ENCODE measurements around the gene DNAI7.

The DNAI7 gene

DNA sequence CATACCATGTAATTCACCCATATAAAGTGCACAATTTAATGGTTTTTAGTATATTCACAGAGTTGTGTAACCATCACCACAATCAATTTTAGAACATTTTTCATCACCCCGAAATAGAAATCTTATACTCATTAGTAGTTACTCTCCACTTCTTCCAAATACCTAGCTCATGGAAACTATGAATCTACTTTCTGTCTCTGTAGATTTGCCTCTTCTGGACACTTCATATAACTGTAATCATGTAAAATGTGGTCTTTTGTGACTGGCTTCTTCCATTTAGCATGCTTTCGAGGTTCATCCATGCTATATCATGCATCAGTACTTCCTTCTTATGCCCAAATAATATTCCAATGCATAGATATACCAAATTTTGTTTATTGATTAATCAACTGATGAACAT is 10.8 kb downstream of the DNAI7 start:
- no peak for DNase-seq (ENCODE audit: low read depth)

DNA sequence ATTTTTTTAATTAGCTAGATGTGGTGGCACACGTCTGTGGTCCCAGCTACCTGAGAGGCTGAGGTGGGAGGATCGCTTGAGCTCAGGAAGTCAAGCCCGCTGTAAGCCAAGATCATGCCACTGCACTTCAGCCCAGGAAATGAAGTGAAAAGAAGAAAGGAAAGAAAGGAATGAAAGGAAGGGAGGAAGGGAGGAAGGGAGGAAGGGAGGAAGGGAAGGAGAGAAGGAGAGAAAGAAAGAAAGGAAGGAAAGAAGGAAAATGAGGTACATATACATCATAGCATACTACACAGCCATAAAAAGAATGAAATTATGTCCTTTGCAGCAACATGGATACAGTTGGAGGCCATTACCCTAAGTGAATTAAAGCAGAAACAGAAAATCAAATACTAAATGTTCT is 12.2 kb downstream of the DNAI7 start:
- no peak for DNase-seq (ENCODE audit: low read depth)

DNA sequence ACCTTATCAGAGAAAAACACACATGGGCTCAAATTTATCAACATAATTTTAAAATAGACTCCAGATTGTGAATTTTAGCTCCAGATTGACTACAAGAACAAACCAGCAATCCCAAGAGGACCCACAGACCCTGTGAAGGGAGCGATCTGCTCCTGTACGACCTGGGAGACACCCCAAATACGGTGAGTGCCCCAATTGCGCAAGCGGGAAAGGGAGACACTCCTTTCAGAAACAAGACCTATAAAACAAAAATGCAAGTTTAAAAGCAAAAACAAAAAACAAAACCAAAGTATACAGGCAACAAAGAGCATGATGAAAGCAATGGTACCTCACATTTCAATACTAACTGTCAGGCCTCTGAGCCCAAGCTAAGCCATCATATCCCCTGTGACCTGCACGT is 32.1 kb downstream of the DNAI7 start:
- no peak for DNase-seq (ENCODE audit: low read depth)

DNA sequence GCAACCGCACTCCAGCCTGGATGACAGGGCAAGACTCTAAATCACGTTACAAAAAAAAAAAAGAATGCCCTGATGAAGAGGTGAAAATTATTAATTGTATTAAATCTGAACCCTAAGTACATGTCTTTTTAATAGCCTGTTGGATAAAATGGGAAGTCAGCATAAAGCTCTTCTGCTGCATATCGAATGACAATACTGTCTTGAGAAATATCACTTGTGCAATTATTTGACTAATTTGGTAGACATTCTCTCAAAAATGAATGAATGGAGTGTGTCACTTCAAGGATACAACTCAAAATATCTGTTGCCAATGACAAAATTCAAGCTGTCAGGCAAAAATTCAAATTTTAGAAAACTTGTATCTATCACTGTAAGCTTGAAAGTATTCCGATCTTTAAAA is 38.9 kb downstream of the DNAI7 start:
- no peak for DNase-seq (ENCODE audit: low read depth)

DNA sequence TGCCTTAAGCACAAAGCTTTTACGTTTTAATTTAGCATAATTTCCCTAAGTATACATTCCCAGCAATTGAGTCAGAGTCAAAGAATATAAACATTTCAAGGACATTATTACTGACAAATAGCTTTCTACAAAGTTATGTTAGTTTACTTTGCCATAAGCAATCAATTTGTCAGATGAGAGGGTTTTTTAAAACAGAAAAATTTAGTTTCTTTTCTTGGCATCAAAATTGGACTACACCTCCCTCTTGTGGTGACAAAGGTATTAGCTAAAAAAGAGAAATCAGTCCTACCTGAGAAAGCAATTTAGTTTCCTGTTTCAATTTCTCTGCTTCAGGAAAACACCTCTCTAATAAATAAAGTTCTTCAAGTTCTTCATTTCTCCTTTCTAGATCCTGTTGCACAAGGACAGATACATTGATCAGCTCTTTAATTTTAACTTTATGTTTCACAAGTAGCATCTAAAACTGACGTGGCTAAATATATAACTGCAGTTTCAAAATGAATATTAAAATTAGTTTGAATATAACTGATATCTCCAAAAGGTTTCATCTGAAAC is 39.9 kb downstream of the DNAI7 start:
- no peak for DNase-seq (ENCODE audit: low read depth)

DNA sequence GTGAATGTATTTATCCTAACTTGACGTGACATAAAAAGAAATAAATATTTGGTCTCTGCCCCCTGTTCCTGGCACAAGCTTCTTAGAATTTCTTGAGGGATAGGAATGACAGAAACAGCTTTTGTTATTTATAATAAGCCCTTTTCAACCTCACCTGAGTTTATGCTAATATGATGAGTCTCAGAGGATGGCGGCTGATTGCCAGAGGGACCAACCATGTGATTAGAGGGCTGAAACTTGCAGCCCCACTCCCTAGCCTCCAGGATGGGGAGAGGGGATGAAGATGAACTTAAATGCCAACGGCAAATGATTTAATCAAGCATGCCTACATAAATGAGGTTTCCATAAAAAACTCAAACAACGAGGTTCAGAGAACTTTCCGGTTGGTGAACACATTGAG is 42.9 kb downstream of the DNAI7 start:
- no peak for DNase-seq (ENCODE audit: low read depth)

DNA sequence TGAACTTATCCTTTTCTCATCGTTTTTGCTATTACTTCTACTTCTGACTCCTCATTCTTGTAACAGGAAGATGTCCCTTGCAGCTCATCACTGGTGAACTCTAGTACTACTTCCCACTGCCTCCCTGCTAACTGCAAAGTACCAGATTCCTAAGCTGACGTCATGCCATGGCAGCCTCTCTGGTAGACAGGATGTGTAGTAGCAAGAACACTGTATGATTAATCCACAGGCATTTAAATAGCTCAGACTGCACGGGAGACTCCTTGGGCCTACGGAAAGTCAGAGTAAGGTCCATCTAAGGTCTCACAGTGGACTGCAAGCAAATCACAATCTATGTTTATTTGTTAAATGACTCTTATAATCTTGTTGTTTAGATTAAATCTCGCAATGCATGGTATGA is 43.5 kb downstream of the DNAI7 start:
- no peak for DNase-seq (ENCODE audit: low read depth)

DNA sequence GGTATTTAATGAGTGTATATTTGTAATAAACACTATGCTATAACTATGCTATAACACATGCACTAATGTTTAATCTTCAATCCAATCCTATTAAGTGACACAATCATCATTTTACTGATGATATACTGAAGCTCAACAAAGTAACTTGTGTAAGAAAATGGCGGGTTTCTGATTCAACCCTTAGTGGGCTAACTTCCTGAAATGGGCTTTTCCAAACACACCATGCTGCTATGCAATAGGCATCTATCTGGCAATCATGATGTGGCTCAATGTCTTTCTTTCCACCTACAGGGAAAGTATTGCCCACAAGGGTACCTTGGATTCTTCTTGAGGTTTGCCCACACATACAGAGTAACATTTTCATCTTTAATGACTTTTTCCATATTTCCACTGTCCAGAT is 48.3 kb downstream of the DNAI7 start:
- DNase-seq (ENCODE audit: low read depth) = no peak

DNA sequence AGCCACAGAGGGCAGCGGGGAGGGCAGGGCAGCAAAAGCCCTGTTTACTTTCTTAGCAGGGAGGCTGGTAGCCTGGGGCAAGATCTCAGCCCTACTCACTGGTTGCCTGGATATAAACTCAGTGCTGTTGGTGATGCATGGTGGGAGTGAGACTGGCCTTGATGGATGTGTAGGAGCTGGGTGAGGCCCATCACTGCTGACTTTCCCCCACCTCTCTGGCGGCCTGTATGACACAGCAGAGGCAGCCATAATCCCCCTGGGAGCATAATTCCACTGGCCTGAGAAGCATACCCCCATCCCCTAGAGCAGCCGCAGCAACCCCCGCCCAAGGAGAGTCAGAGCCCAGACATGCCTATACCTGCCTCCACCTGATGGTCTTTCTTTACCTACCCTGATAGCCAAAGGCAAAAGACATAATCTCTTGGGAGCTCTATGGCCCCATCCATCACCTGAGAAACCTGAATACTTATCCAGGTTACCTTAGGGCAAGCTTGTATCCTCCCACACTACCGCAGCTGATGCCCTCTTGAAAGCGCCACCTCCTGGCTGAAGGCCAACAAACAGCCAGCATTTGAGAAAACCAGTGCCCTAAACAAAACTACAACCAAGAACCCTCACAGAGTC is 59.3 kb downstream of the DNAI7 start:
- DNase-seq (ENCODE audit: low read depth) = no peak

DNA sequence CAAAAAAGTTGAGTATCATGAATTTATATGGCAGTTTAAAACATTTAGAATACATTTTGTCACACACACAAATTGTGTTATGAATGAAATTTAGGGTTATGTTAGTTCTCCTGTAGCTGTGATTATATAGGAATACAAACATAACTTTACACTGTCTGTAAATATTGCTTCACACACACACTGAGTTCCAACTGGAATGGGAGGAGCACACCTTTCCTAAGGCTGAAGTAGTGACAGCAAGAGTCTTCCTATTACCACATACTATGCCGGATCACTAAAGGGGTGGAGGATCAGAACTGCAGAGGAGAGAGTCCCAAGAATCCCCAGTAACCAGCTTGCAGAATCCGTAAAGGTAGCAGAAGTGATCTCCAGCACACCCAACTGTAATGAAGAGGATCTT is 63.7 kb downstream of the DNAI7 start:
- no peak for DNase-seq (ENCODE audit: low read depth)

DNA sequence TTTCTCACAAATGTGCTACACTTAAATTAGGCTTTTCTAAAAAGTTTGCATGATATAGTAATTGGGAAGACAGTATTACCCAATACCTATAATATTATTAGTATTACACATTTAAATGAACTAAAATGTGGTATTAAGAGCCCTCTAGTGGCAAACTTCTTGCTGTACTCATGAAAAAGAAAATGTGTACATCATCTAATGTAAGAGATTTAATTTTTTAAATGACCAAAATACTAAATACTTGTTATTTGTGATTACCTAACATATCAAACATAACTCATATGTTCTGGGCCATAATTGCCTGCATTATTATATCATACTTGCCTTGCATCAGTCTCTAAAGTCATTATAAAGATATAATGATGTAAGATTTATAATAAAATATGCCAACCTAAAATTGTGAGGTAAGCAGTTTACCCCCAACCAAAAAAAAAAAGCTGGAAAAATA is 64.2 kb downstream of the DNAI7 start:
- DNase-seq (ENCODE audit: low read depth) = no peak

DNA sequence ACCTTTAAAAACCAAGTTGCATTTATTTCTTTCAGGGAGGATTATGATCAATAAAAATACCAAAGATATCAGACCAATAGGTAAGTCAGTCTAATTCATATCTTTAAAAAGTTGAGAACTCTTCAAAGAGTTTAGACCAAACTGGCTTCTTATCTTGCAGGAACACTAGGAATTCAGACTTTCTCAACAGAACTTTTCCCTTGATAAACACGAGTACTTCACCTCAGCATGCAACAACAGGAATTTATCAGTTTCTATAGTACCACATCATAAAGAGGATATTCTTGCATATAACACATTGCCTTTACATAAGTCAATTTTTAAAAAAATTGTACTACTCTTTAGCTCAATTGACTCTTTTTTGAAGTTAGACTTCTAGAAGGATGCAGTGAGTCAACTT is 68.2 kb downstream of the DNAI7 start:
- no peak for DNase-seq (ENCODE audit: low read depth)

DNA sequence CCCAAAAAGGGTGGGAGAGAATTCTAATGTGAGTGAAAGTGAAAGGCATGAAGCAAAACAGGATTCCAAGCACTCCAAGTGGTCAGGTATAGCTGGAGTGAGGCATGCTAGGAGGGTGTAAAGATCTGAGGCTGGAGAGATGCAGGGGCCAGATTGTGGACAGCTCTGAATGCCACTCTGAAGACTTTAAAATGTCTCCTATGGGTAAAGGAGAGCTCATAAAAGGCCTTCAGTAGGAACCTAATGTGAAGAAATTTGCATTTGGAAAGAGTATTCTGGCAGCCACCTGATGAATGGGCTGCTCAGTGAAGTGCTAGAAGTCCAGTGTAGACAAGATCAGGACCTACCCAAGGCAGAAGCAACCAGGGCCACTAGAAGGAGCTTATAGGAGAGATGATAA is 68.9 kb downstream of the DNAI7 start:
- DNase-seq (ENCODE audit: low read depth) = no peak

DNA sequence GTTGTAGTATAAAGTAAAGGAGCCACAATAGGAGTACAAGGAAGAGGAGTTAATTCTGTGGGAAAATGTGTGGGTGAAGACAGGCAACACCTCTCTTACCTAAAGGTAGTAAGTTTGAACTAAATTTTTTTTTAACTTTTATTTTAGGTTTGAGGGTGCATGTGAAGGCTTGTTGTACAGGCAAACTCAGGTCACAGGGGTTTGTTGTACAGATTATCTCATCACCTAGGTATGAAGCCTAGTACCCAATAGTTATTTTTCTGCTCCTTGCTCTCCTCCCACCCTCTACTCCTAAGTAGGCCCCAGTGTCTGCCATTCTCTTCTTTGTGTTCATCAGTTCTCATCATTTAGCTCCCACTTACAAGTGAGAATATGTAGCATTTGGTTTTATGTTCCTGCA is 70.5 kb downstream of the DNAI7 start:
- no peak for DNase-seq (ENCODE audit: low read depth)

DNA sequence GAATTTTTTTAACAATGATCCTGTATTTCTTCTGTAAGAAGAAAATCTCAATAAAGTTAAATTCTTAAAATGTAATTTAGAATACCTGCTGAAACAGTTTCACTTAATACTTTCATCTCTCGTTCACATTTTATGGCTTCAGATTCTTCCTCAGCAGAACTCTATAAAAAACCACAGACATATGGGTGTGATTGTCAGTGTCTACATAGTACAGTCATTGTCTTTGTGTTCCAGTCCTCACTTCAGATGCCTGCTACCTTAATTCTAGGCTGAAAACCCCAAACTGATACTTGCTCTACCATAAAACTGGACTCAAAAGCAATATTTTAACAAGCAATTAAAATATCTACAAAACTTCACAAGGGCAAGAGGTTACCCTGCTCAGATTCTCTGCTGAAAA is 71.8 kb downstream of the DNAI7 start:
- no peak for DNase-seq (ENCODE audit: low read depth)

DNA sequence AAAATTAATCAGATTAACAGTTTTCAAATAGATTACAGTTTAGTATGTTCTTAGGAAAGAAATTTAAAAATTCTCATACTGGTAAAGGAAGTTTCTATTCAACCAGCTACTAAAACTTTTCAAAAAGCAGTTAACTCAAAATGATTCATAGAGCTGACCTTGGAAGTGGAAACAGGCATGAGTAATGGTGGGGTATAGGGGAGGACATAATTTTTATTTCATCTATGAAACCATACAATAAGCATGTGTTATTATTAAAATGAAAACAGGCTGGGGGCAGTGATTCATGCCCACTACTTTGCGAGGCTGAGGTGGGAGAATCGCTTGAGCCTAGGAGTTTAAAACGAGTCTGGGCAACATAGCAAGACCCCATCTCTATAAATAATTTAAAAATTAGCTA is 73.0 kb downstream of the DNAI7 start:
- DNase-seq (ENCODE audit: low read depth) = no peak

DNA sequence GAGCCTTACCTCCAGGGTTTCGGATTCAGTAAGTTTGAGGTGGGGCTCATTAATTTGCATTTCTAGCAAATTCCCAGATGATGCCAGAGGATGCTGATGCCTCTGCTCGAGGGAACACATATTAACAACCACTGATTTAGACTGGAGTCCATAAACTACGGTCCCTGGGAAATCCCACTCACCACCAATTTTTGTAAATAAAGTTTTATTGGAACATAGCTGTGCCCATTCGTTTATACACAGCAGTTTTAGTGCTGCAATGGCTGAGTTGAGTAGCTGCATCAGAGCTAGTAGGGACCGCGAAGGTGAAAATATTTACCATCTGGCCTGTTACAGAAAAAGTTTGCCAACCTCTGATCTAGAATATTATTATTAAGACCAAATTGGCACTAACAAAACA is 73.8 kb downstream of the DNAI7 start:
- DNase-seq (ENCODE audit: low read depth) = no peak

DNA sequence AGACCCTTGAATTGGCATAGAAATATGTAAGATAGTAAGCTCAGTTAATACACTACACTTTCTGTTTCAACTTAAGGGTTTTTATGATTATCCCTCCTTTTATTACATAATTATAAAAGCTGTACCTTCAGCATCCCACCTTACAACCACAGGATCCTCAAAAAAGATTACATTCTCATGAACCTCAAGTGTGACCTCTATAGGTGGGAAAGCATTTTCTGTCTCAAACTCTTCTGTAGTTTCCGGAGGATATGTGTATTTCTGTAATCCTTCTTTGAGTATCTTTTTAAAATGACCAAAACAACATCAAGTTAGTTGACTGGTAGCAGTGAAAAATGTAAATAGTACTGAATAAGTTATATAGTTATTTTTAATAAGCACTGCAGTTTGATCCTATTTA is 75.9 kb downstream of the DNAI7 start:
- DNase-seq (ENCODE audit: low read depth) = no peak

DNA sequence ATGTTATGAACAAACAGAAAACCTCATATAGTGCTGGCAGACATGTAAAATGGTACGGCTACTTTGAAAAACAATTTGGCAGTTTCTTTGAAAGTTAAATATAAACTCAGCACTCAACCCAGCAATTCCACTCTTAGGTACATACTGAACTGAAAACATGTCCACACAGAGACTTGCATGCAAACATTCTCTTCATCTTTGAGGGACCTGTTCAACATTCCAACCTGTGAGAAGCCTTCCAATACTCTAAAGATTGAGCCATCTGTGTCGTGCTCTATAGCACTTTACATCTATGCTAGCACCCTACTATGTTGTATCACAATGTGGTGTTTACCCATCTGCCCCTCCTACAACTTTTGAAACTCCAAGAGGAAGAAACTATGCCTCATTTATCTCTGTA is 79.3 kb downstream of the DNAI7 start:
- no peak for DNase-seq (ENCODE audit: low read depth)

DNA sequence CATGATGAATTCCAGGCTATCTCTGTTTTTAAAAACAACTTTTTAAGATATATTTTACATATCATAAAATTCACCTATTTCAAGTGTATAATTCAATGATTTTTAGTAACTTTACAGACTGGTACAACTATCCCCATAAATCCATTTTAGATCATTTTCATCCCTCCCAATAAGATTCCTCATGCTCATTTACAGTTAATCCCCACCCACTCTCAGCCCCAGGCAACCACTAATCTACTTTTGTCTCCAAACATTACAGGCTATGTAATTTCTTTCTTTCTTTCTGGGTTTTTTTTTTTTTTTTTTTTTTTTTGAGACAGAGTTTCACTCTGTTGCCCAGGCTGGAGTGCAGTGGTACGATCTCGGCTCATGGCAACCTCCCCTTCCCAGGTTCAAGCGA is 81.3 kb downstream of the DNAI7 start:
- no peak for DNase-seq (ENCODE audit: low read depth)

DNA sequence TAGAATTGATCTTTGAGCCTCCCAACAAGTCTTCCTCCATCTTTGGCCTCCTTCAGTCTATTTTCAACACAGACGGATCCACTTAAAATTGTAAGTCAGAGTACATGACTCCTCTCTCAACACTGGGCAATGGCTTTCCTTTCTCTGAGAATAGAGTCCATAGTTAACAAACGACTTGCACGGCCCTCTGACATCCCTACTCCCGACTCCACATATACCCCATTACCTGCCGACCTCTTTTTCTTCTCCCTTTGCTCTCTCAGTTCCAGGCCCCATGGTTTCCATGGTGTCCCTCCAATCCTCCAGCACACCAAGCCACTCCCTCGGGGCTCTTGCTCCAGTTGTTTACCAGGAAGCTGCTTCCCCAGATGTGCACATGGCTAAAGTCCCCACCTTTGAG is 84.7 kb downstream of the DNAI7 start:
- DNase-seq (ENCODE audit: low read depth) = no peak

DNA sequence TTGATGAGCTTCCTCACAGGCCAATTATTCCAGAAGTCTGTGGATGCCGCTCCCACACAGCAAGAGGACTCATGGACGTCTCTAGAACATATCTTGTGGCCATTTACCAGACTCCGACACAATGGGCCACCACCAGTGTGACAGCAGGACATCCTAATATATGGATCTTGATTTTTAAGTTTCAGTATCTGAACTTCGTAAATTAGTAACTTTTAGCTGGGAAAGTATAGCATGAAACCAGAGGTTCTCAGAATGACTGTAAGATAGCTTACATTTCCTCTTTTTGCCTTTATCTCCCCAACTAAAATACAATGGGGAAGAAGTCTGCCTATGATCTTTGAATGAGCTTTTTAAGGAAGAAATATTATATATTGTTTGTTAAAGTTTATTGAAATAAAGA is 87.0 kb downstream of the DNAI7 start:
- DNase-seq (ENCODE audit: low read depth) = no peak

DNA sequence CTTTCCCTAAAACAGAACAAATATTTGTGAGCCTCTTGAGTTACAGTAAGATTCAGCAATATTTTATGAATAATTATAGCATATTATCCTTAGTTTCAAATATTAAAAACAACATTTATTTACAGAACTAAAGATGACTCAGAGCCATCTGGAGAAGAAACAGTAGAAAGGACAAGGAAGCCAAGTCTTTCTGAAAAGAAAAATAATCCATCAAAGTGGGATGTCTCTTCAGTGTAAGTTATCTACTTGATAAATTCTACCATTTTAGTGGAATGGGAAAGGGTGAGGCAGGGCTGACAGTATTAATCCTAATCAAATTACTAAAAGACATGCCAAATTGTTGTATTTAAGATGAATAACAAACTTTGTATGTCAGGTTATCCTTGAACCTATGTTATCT is 88.1 kb downstream of the DNAI7 start:
- no peak for DNase-seq (ENCODE audit: low read depth)

DNA sequence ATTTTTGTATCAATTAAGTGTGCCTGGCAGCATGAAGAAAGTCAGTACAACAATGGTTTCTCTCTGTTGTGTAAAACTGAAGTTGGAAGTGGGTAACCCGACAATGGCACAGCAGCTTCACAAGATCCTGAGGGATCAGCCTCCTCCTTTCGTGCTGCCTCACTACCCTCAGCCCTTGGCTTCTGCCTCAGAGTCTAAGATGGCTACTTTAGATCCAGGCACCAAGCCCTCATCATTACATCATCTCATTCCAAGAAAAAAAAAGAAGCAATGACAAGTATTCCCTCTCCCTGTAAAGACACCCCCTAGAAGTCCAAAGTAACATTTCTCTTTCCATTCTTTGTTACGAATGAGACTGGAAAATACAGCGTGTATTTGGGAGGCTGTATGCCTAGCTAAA is 92.6 kb downstream of the DNAI7 start:
- DNase-seq (ENCODE audit: low read depth) = no peak

DNA sequence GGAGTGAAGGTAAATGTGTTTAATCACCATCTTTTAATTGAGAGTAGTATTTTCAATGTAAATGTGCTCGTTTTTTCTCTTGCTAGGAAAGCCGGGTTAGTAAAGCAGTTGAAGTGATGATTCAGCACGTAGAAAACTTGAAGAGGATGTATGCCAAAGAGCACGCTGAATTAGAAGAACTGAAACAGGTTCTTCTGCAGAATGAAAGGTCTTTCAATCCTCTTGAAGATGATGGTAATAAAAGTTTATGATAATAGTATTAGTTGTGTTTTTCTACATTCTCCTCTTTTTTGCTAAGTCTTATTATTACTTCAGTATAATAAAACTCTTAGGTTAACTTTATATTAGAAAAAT is 93.9 kb downstream of the DNAI7 start:
- no peak for DNase-seq (ENCODE audit: low read depth)

Measured in stimulated activated CD8-positive, alpha-beta memory T cell treated with anti-CD3 and anti-CD28 coated beads, Interleukin-12 subunit alpha, Interleukin-12 subunit beta, amount 100 ng/mL, for 1 hour (primary cell).